ENCODE results near the gene TESK2.

The TESK2 gene

DNA sequence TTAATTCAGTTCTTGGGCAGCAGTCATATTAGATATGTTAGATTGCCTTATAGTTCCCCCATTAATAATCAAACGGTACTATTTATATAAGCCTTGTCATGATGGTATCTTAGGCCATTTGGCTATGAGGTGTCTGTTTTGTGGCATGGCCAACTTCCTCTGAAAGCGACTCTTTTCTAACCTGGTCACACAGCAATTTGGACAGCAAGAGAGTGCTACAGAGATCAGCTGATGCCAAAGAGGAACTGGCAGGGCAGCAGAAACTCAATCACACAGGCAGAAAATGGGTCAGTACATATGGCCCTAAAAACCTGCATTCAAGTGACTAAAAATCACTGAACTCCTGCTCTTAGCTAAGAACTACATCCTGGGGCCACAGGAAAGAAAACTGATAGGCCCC is 137.3 kb downstream of the TESK2 start:
- in situ Hi-C loops (cut with MboI; ENCODE audit: low sequenced_read_pairs, unreplicated experiment), result no loop called here
- TF ChIP-seq, protein P1, sequence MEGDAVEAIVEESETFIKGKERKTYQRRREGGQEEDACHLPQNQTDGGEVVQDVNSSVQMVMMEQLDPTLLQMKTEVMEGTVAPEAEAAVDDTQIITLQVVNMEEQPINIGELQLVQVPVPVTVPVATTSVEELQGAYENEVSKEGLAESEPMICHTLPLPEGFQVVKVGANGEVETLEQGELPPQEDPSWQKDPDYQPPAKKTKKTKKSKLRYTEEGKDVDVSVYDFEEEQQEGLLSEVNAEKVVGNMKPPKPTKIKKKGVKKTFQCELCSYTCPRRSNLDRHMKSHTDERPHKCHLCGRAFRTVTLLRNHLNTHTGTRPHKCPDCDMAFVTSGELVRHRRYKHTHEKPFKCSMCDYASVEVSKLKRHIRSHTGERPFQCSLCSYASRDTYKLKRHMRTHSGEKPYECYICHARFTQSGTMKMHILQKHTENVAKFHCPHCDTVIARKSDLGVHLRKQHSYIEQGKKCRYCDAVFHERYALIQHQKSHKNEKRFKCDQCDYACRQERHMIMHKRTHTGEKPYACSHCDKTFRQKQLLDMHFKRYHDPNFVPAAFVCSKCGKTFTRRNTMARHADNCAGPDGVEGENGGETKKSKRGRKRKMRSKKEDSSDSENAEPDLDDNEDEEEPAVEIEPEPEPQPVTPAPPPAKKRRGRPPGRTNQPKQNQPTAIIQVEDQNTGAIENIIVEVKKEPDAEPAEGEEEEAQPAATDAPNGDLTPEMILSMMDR (IDR thresholded peaks at IDR 0.05; ENCODE audit: borderline replicate concordance, control extremely low read depth, extremely low read depth, insufficient read depth, missing control alignments), result no peak
- DNase-seq (ENCODE audit: low spot score), result no peak

DNA sequence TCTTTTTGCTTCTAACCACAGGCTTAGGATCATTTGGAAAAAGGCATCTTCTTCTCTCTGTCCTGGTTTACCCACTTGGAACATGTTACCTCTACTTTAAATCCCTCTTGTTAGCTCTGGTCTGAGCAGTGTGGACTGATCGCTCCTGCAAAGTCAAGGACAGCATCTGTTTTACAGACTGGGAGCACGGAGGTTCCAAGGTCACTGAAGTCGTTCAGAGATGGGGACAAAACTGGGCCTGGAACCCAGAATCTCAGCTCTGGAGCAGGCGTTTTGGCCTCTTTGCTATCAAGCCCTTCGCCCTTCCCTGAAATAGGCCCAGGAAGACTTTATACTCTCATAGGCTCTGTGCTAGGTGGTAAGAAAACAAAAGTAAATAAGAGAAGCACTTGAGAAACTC is 139.5 kb downstream of the TESK2 start:
- TF ChIP-seq, protein P1 (IDR thresholded peaks at IDR 0.05; ENCODE audit: borderline replicate concordance, control extremely low read depth, extremely low read depth, insufficient read depth, missing control alignments), result no peak
- in situ Hi-C loops (cut with MboI; ENCODE audit: low sequenced_read_pairs, unreplicated experiment), result no loop called here
- no peak for DNase-seq (ENCODE audit: low spot score)

DNA sequence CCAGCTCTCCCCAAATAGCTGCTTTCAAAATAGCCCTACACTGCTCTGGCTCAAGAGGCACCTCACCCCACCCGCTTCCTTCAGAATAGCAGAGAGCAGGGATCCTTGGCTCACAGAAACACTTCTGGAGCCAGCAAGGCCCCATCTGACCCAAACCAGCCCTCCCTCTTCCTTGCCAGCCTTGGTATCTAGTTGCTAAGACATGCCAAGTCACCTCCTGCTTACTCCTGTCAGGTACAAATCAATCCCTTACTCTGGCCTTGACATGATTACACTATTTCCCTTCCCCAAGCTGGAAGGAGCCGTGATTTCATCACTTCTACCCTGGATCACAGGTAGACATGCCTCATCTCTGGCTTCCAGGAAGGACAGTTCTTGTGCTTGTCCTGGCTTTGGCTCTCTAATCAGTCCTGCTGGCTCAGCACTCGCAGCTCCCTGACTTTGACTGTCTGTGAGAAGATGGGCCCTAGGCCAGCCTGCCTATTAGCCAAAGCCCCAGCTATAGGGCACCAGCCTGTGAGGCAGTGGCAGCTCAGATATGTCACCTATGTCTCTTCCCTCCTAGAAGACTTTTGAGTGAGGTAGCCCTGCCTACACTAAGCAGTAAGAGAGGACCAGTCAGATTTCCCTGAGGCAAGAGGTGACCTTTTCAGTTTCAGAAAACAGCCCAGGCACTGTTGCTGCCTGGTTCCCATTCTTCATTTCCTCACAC is 141.8 kb downstream of the TESK2 start:
- TF ChIP-seq, protein P1 (IDR thresholded peaks at IDR 0.05; ENCODE audit: borderline replicate concordance, control extremely low read depth, extremely low read depth, insufficient read depth, missing control alignments), result no peak
- no peak for DNase-seq (ENCODE audit: low spot score)
- in situ Hi-C loops (cut with MboI; ENCODE audit: low sequenced_read_pairs, unreplicated experiment), result no loop called here

DNA sequence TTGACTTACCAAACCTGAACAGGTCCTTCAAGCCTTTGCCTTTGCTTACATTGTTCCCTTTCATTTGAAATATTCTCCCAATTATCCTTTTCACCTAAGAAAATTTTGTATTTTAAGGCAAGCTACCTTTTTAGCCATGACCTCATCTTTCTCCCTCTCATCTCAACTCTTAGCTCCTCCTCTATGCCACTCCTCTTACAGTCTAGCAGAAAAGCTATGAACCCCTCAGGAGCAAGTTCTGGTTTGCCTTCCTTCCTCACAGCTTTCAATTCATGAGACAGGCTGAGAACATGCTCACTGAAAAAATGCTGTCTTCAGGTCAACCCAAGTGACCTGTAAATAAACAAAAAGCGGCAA is 142.4 kb downstream of the TESK2 start:
- in situ Hi-C loops (cut with MboI; ENCODE audit: low sequenced_read_pairs, unreplicated experiment), result no loop called here
- TF ChIP-seq, protein P1 (IDR thresholded peaks at IDR 0.05; ENCODE audit: borderline replicate concordance, control extremely low read depth, extremely low read depth, insufficient read depth, missing control alignments), result no peak
- DNase-seq (ENCODE audit: low spot score), result no peak

DNA sequence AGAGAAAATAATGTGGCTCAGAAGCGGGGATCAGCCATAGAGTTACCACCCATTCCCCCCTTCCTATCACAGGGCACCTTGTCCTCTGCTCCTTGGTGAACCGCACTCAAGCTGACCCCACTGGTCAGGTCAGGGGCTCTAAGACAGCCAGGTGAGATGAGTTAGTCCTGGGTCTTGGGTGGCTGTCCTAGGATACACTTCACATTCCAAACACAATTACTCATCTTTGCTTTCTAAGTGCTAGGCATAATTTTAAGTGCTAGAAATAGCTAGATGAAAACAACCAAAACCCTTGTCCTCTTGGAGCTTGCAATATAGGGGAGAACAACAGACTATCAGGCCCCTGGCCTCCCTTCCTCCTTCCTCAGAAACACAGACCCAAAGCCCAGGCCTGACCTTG is 142.9 kb downstream of the TESK2 start:
- no peak for DNase-seq (ENCODE audit: low spot score)
- TF ChIP-seq, protein P1 (IDR thresholded peaks at IDR 0.05; ENCODE audit: borderline replicate concordance, control extremely low read depth, extremely low read depth, insufficient read depth, missing control alignments), result no peak
- in situ Hi-C loops (cut with MboI; ENCODE audit: low sequenced_read_pairs, unreplicated experiment), result no loop called here

DNA sequence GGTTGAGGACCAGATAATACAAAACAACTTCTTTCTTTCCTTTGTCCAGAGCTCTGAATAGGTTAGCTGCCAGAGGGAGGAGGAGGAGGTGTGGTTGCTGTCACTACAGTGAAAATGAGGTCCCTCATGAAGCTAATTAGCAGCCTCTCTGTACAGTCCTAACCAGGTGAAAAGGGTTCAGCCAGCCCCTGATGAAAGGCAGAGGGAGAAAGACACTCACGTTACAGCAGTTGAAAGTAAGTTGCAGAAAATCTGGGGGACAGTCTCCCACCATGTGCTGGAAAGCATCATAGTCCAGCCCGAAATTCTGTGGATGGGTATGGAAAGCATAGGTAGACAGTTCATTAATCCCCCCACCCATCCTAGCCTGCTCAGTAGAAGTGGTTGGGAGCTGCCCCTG is 144.5 kb downstream of the TESK2 start:
- TF ChIP-seq, protein P1 (IDR thresholded peaks at IDR 0.05; ENCODE audit: borderline replicate concordance, control extremely low read depth, extremely low read depth, insufficient read depth, missing control alignments), result no peak
- in situ Hi-C loops (cut with MboI; ENCODE audit: low sequenced_read_pairs, unreplicated experiment), result no loop called here
- no peak for DNase-seq (ENCODE audit: low spot score)
